ENCODE data around the gene GAS7. TPM values are rescaled to one million over a fixed set of nuclear protein-coding genes. Genes with fewer than 3 reads are reported as not detected.
A peak's percentile ranks its signal among the peaks of the same experiment; 100 is the strongest.

Gene GAS7
- total and polyA plus RNA-seq, 3 donors from 2014 or later: 70.2 to 184 (median 152) TPM

DNA sequence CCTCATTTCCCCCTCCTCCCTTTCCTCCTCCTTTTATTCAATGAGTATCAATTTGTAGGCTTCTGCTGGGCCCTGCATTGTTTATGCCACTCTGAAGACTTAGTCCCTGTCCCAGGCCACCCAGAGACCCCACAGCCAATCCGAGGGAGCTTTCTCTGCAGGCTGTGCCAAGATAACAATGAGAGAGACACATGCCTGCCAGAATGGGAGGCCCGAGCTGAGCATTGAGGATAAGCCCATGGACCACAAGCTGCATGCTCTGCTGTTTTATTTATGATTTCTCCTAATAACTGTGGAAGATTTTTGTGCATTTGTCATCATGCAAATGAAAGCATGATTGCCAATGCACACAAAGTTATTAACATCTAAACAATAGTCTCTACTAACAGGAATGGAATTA, 296.3 kb downstream of the GAS7 start:
- Histone ChIP-seq H3K4me3 (no peak overlapping the region), H3K4me1 (peaks cover 8% of the 10 kb centered on the region), H3K36me3 (ENCODE audit: low read depth, missing control alignments) (no peaks in the 10 kb centered on the region), H3K27ac (no peak overlapping the region), H3K9me3 (no peaks in the 10 kb centered on the region), H3K27me3 (no peaks in the 10 kb centered on the region)
- DNase-seq: no peak
- 37 to 38% methylated on average over 2 of the region's 2 CpGs for WGBS, 2 donors
- intact Hi-C loops (cut with DNase I; ENCODE audit: low total_unique reads): no loop called here
- TF ChIP-seq, protein P1, sequence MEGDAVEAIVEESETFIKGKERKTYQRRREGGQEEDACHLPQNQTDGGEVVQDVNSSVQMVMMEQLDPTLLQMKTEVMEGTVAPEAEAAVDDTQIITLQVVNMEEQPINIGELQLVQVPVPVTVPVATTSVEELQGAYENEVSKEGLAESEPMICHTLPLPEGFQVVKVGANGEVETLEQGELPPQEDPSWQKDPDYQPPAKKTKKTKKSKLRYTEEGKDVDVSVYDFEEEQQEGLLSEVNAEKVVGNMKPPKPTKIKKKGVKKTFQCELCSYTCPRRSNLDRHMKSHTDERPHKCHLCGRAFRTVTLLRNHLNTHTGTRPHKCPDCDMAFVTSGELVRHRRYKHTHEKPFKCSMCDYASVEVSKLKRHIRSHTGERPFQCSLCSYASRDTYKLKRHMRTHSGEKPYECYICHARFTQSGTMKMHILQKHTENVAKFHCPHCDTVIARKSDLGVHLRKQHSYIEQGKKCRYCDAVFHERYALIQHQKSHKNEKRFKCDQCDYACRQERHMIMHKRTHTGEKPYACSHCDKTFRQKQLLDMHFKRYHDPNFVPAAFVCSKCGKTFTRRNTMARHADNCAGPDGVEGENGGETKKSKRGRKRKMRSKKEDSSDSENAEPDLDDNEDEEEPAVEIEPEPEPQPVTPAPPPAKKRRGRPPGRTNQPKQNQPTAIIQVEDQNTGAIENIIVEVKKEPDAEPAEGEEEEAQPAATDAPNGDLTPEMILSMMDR (IDR thresholded peaks at IDR 0.05): no peak
- no peak for TF ChIP-seq POLR2A (IDR thresholded peaks at IDR 0.05)

DNA sequence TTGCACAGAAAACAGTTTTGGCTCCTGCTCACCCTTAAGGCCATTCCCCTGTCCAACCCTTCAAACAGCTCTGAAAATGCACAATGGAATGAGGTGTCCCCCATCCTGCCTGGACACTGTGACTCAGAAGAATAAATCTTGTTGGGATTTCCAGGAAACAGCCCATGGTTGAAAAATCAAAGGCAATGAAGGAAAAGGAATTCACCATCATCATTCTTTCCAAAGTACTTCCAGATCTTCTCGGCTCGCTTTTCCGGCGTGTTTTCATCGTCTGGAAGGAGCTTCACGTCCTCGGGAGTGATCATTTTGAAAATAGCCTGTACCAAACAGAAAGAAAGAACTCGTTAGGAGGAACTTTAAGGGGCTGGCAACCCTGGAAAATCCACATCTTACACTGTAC, 297.6 kb downstream of the GAS7 start:
- Histone ChIP-seq H3K27ac (peak overlapping the region in 1 of 2 donors; percentile 34), H3K36me3 (ENCODE audit: low read depth, missing control alignments) (no peaks in the 10 kb centered on the region), H3K9me3 (no peaks in the 10 kb centered on the region), H3K4me1 (peaks cover 8% of the 10 kb centered on the region), H3K27me3 (no peaks in the 10 kb centered on the region), H3K4me3 (no peak overlapping the region)
- no peak for DNase-seq
- 42 to 43% methylated on average over 8 of the region's 8 CpGs for WGBS, 2 donors
- TF ChIP-seq, protein P1 (IDR thresholded peaks at IDR 0.05): no peak
- TF ChIP-seq POLR2A (IDR thresholded peaks at IDR 0.05): no peak
- intact Hi-C loops (cut with DNase I; ENCODE audit: low total_unique reads): no loop called here

DNA sequence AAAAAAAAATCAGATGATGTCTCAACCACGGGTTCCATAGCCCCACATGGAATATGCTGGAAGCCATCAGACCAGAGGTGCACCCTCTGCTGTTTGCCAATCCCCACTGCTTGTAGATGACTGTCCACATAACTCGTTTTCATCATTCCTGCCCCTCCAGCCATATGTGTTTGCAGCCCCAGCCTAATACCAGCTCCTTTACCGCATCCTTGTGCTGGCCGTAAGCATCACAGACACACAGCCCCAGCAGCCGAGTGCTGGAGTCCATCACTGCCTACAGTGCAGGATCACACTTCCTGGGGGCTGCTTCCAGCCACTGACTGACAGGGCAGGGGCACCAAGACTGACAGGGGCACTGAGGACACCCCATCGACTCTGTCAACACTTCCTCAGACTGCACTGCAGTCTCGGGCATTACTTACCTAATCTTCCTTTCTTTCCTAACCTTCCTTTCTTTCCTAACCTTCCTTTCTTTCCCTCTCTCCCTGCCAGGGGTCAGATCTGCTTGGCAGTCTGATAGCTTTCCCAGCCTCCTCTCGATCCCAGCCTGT, 298.3 kb downstream of the GAS7 start:
- WGBS, 2 donors: 38 to 50% methylated on average over 8 of the region's 8 CpGs

DNA sequence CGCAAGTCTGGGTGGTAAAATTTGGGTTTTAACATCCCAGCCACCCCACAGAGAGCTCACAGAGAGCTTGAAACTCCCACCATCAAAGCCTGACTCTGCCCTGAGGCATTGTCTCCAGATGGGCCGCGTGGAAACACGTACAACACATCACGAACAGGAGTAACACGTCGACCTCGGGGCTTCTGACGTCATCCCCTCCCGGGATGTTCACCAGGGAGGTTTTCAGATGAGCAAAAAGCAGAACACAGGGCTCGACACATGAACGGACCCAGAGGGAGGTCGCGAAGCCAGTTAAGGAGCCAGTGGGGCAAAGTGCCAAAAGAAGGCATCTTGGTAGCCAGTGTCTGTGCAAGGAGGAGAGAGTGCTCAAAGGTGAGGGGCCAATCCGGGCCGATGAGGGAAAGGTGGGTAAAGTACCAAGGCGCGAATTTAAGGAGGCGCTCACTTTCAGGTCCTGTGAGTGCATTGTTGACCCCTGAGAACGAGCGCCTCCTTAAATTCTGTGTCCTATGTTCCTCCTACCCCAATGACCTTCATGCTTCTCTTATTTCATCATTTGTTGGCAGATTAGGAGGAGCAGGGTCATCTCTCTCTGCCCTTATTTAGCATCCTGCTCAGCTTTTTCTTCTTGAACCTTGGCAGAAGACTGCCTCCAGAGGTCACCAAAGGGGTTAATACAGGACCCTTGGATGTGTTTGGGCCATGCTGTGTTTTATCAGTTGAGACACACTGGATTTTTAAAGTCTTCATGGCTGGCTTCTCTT, 298.9 kb downstream of the GAS7 start:
- no peak for TF ChIP-seq POLR2A (IDR thresholded peaks at IDR 0.05)
- TF ChIP-seq, protein P1 (IDR thresholded peaks at IDR 0.05): no peak
- H3K36me3 ChIP-seq (ENCODE audit: low read depth, missing control alignments): no peaks in the 10 kb centered on the region
- no peaks in the 10 kb centered on the region for H3K27me3 ChIP-seq
- peak; percentile 55 for DNase-seq
- H3K4me3 ChIP-seq: peak overlapping the region in 1 of 2 donors; percentile 30
- H3K27ac ChIP-seq: no peak overlapping the region
- no peaks in the 10 kb centered on the region for H3K9me3 ChIP-seq
- WGBS, 2 donors: 66 to 68% methylated on average over 21 of the region's 21 CpGs
- intact Hi-C loops (cut with DNase I; ENCODE audit: low total_unique reads): no loop called here
- peaks cover 8% of the 10 kb centered on the region for H3K4me1 ChIP-seq

More for the DNA sequence above, 298.3 kb downstream of the GAS7 start:
- Histone ChIP-seq H3K4me1 (peaks cover 8% of the 10 kb centered on the region), H3K4me3 (no peak overlapping the region), H3K27me3 (no peaks in the 10 kb centered on the region), H3K36me3 (ENCODE audit: low read depth, missing control alignments) (no peaks in the 10 kb centered on the region), H3K27ac (peak overlapping the region in 1 of 2 donors; percentile 34), H3K9me3 (no peaks in the 10 kb centered on the region)
- TF ChIP-seq POLR2A (IDR thresholded peaks at IDR 0.05): no peak
- TF ChIP-seq, protein P1 (IDR thresholded peaks at IDR 0.05): no peak
- DNase-seq: no peak
- intact Hi-C loops (cut with DNase I; ENCODE audit: low total_unique reads): no loop called here
